GM06990 (cell line): ENCODE data around the gene PRXL2A.
"Not testable (repeated sequence)": the region's sequence is repeated elsewhere in the genome, so short reads cannot be mapped to it uniquely, and the experiment has no call there.

Source experiments
- DNase-seq: peaks from one replicate; pipeline ENCODE4 v3.0.0-alpha.2; 2011; ENCODE audit not compliant: insufficient read length; ENCODE audit errors: extremely low read depth
- H3K27me3 ChIP-seq: replicated peaks from 2 replicates; pipeline ENCODE4 v1.6.0; 2011; ENCODE audit warnings: low read length; ENCODE audit not compliant: control insufficient read depth, insufficient read depth
- H3K36me3 ChIP-seq: 2 replicates; pipeline ENCODE4 v1.5.1; 2011; ENCODE audit warnings: low read length; ENCODE audit not compliant: control insufficient read depth, insufficient read depth
- H3K4me3 ChIP-seq: replicated peaks from 2 replicates; pipeline ENCODE4 v1.5.1; 2011; ENCODE audit warnings: low read depth, mild to moderate bottlenecking, control low read depth, low read length
- TF ChIP-seq, protein P1 (sequence below): IDR thresholded peaks from 2 replicates; pipeline ENCODE4 v1.5.1; 2011; ENCODE audit warnings: low read length, control low read depth, mild to moderate bottlenecking, inconsistent platforms; ENCODE audit not compliant: insufficient read depth, poor library complexity, severe bottlenecking

PRXL2A gene

DNA sequence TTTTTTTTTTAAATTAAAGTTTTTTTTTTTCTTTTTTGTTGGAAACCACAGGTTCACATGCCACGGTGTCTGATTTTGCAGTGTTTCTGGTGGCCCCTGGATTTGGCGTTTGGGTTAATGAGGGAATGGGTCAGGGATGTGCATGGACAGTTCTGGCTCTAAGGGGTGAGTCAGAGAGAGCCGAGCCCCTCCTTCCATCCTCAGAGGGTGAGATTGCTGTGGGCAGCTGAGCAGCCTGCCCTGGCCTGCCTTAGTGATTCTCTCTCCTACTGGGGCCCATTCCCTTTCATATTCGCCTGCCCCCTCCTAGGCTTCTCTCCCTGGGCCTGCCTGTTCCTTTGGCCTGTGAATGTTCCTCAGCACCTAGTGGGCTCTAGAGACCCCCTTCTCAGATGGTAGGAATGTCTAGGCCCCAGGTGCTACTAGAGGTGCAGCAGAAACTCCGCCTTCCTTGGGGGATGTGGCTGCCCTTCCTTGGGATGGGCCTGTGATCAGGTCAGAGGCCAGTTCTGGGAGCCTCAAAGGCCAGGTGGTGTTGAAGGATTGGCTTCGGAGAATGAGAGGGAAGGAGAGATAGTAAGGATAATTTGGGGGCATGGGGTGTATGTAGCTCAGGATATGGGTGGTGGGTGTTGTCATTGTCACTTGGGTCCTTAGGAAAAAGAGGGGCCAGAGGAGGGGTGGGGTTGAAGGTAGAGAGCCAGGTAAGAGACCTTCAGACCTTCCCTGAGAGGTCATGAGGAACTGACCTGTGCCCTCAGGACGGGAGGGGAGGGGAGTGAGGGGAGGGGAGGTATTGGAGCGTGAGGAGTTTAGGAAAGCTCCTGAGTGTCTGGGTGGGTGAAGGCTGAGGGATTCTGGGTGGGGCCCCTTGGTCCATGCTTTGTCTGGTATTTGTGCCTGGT lies 65.6 kb downstream of the PRXL2A start:
- peaks cover 2% of the 10 kb centered on the region; the same call in 1 of the 2 replicates for H3K36me3 ChIP-seq
- TF ChIP-seq, protein P1, sequence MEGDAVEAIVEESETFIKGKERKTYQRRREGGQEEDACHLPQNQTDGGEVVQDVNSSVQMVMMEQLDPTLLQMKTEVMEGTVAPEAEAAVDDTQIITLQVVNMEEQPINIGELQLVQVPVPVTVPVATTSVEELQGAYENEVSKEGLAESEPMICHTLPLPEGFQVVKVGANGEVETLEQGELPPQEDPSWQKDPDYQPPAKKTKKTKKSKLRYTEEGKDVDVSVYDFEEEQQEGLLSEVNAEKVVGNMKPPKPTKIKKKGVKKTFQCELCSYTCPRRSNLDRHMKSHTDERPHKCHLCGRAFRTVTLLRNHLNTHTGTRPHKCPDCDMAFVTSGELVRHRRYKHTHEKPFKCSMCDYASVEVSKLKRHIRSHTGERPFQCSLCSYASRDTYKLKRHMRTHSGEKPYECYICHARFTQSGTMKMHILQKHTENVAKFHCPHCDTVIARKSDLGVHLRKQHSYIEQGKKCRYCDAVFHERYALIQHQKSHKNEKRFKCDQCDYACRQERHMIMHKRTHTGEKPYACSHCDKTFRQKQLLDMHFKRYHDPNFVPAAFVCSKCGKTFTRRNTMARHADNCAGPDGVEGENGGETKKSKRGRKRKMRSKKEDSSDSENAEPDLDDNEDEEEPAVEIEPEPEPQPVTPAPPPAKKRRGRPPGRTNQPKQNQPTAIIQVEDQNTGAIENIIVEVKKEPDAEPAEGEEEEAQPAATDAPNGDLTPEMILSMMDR: no peak
- no peaks in the 10 kb centered on the region for H3K27me3 ChIP-seq
- no peak overlapping the region for H3K4me3 ChIP-seq
- no peak for DNase-seq

GRCh38 chr10:80474597-80474910 lies 66.2 kb downstream of the PRXL2A start:
- Histone ChIP-seq H3K27me3 (no peaks in the 10 kb centered on the region), H3K36me3 (peaks cover 2% of the 10 kb centered on the region; the same call in 1 of the 2 replicates), H3K4me3 (no peak overlapping the region)
- TF ChIP-seq, protein P1: no peak
- no peak for DNase-seq

- TF ChIP-seq, protein P1: no peak
- H3K36me3 ChIP-seq: peaks cover 2% of the 10 kb centered on the region; the same call in 1 of the 2 replicates
- no peak for DNase-seq
- H3K27me3 ChIP-seq: no peaks in the 10 kb centered on the region
- H3K4me3 ChIP-seq: no peak overlapping the region
Observed at GRCh38 chr10:80474941-80475340, 66.6 kb downstream of the PRXL2A start.

- H3K27me3 ChIP-seq, DNase-seq, H3K36me3 ChIP-seq: not testable (repeated sequence)
Observed at GRCh38 chr10:80475641-80476040, 67.3 kb downstream of the PRXL2A start.

DNA sequence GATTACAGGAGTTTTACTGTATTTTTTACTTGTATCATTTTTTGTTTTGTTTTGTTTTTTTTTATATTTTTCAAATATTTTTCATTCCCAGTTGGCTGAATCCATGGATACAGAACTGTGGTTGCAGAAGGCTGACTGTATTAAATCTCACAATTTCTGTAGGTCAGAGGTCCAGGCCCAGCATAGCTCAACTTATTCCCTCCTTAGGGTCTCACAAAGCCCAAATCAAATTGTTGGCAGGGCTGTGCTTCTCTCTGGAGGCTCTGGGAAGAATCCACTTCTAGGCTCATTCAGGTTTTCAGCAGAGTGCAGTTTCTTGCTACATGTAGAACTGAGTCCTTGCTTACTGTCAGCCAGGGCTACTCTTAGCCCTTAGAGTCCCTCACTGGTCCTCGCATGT lies 68.3 kb downstream of the PRXL2A start:
- no peaks in the 10 kb centered on the region for H3K27me3 ChIP-seq
- no peak overlapping the region for H3K4me3 ChIP-seq
- TF ChIP-seq, protein P1: no peak
- H3K36me3 ChIP-seq: peaks cover 2% of the 10 kb centered on the region; the same call in 1 of the 2 replicates
- no peak for DNase-seq

More at GRCh38 chr10:80475641-80476040, 67.3 kb downstream of the PRXL2A start:
- not testable (repeated sequence) for H3K4me3 ChIP-seq

DNA sequence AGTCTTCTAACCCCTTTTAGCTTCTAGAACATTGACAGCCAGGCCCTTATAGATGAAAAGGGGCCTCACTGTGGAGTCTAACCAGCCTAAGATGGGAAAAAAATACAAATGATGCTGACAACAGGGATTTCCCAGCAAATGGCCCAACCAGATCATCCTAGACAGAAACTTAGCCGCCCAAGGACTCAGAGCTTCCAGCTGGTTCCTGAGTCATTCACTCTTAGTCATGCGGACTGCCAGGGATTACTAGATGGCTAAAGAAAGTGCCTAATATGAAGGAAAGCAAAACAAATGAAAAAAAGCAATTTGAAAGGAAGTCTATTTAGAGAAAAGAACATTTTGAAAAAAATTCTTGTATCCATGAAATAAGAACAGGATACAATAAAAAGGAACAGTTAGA lies 69.5 kb downstream of the PRXL2A start:
- Histone ChIP-seq H3K27me3 (no peaks in the 10 kb centered on the region), H3K4me3 (no peak overlapping the region), H3K36me3 (peaks cover 2% of the 10 kb centered on the region; the same call in 1 of the 2 replicates)
- no peak for DNase-seq
- TF ChIP-seq, protein P1: no peak

GRCh38 chr10:80480373-80480772 lies 72.0 kb downstream of the PRXL2A start:
- not testable (repeated sequence) for H3K27me3 ChIP-seq, DNase-seq, H3K4me3 ChIP-seq, H3K36me3 ChIP-seq
